NCI-H187 (cell line): ENCODE data around the gene MAD2L1BP.

ENCODE experiments used
- DNase-seq, 2 experiments: peaks; one replicate each; lab custom pipeline; 2025; lab: John Stamatoyannopoulos, UW

Gene MAD2L1BP

DNA sequence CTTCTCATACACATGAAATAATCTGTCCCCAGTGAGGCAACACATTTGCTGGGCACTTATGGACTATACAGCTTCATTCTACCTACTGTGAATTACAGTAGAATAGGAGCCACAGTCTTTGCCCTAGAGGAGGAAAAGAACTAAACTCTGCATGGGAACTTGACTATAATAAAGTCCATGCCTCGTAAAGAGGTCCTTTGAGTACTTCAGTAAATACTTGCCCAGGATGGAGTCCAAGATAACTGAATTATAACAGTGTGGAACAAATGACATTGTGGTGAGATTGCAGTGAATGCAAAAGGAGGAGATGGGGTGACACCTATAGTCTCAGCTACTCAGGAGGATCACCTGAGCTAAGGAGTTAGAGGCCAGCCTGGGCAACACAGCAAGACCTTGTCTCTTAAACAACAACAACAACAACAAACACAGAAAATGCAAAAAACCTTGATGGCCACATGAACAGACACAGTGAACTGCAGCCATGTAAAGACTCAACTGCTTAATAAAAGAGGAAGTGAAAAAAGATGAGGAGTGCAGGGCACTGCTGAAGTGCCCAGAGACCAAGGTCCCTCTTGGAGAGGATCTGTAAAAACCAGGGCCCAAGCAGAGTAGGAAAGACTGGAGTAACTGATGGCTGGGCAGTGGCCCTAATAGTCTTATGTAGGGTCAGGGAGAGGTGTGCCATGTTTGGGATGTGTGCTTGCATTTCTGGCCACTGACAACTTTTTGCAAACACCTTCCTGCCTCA lies 48.2 kb downstream of the MAD2L1BP start:
- no peak for DNase-seq

- no peak for DNase-seq
These were observed 51.4 kb downstream of the MAD2L1BP start for GRCh38 chr6:43687079-43687436.

DNA sequence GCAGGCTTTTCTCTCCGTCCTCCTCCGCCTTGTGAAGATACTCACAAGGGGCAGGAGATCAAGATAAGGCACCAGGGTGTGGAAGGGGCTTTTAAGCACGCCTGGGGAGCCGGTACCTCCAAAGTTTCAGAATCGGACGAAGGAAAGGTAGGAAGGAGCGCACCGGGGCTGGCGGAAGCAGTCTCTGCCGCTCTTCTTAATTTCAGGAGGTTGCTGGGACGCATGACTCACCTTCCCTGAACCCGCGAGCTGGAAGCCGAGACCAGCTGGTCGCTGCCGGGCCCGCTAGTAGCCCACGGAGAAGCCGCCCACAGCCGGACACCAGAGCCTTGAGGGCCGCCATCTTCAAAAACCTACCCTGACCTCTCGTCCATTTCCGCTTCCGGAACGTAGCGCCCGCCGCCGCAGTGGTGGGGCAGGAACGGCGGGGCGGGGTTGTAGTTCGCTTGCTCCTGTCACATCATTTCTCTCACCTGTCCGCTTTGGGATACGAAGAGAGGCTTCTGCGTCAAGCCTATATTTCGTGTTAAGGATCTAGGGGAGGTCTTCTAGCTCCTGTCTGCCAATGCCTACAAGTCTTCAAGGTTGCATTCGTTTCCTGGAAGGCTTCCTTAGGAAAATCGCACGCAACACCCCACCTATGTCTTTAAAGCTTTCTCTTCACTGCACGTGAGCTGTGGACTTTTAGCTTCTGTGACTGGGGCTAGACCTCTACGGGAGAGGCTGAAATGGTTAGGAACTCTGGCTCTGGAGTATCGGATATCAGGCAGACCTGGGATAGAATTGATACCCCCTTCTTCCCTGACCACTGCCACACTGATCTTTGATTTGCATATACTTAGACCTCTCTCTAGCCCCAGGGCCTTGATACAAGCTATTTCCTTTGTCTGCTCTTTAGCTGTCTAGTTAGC lies 52.1 kb downstream of the MAD2L1BP start, which contains the start of gene MRPS18A:
TSS of gene MRPS18A (minus strand) at position 355 of the 911 bp plus-strand sequence. CDS start at position 343, 12 bp downstream.
- peak; percentile 19 to 62 for DNase-seq

DNA sequence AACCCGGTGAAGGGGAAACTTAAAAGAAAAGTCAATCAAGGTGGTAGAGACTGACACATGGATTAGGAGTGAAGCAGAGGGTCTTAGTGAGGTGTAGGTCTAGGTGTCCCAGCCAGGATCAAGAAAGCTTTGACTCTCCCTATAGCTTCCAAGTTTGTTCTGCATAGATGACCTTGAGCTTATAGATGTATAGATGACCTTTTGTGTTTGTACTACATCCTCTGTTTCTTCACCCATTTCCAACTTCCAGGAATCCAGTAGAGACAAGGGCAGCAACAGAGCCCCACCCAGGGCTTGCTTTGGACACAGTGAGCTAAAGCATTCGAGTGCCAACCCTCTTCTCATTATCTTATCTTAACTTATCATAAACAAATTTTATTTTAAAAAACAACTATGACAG lies 53.8 kb downstream of the MAD2L1BP start:
- DNase-seq = no peak
